ENCODE results near the gene VIT. TPM values are rescaled to one million over a fixed set of nuclear protein-coding genes. Genes with fewer than 3 reads are reported as not detected.

Gene VIT
- total RNA-seq, 2 donors from 2014 or later: 2.0 to 10.7 TPM

DNA sequence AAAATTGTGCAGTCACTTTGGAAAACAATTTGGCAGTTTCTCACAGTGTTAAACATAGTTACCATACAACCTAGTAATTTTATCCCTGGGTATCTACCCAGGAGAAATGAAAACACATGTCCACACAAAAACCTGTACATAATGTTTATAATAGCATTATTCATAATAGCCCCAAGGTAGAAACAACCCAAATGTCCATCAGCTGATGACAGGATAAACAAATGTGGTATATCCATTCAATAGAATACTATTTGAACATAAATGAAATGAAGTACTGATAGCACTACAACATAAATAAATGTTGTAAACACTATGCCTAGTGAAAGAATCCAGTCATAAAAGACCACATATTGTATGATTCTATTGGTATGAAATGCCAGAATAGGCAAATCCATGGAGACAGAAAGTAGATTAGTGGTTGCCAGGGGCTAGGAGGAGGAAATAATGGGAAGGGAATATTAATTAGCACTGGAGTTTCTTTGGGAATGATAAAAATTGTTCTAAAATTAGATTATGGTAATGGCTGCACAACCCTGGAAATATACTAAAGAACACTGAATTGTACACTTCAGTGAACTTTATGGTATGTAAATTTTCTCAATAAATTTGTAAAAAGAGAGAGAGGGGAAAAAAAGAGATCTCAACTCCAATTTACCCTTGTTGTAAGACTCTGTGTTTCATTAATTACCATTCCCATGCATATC lies 20.8 kb upstream of the VIT start:
- no peaks in the 10 kb centered on the region for H3K4me1 ChIP-seq (replicated peaks)
- no peak for DNase-seq (ENCODE audit: low spot score)
- intact Hi-C loops (cut with DNase I): no loop called here
- no peaks in the 10 kb centered on the region for H3K27me3 ChIP-seq (replicated peaks; ENCODE audit: insufficient read depth)
- no peaks in the 10 kb centered on the region for H3K36me3 ChIP-seq
- H3K4me3 ChIP-seq: no peak overlapping the region
- H3K27ac ChIP-seq: no peak overlapping the region
- TF ChIP-seq CTCF (IDR thresholded peaks at IDR 0.05): no peak
- no peaks in the 10 kb centered on the region for H3K9me3 ChIP-seq

DNA sequence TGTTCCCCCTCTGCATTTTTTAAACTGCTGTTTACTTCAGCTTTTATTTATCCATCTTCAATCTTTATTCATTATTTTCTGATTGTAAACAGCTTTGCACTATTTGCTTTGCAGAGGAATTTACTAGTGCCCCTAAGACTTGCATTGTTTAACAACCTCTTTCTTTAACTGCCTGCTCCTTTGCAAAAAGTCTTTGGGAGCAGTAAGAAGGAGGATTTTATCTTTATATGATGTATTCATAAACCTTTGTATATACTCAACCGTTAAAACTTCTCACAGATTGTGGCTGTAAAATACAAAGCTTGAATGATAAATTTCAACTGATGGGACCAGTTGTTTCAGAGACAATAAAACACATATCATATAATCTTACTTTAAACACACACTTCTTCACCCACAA lies 20.1 kb upstream of the VIT start:
- H3K36me3 ChIP-seq: no peaks in the 10 kb centered on the region
- intact Hi-C loops (cut with DNase I): no loop called here
- no peaks in the 10 kb centered on the region for H3K4me1 ChIP-seq (replicated peaks)
- WGBS: 20% methylated on average over 1 of the region's 1 CpG
- H3K27ac ChIP-seq: no peak overlapping the region
- TF ChIP-seq POLR2AphosphoS5 (IDR thresholded peaks at IDR 0.05) (no peak), POLR2A (IDR thresholded peaks at IDR 0.05) (no peak), CTCF (IDR thresholded peaks at IDR 0.05) (no peak)
- no peak for DNase-seq (ENCODE audit: low spot score)
- H3K9me3 ChIP-seq: no peaks in the 10 kb centered on the region
- no peaks in the 10 kb centered on the region for H3K27me3 ChIP-seq (replicated peaks; ENCODE audit: insufficient read depth)
- H3K4me3 ChIP-seq: no peak overlapping the region

DNA sequence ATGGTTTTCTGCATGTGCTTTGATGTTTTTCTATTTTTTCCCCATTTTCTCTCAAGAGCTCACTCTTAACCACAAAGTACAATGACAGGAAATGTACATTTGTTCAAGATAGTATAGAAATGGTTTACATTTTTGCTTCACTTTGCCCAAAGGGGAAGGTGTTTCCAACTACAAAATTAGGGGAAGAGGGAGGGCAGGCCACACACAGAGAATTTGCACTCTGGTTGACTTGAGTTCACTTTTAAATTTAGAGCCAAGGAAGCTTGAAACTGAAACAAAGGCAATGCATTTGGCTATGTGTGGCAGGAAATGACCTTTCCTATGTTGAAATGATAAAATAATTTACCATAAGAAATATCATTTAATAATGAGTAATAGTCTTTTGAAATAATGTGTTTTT lies 19.1 kb upstream of the VIT start:
- Histone ChIP-seq H3K9me3 (no peaks in the 10 kb centered on the region), H3K27ac (no peak overlapping the region), H3K4me1 (replicated peaks) (no peaks in the 10 kb centered on the region), H3K27me3 (replicated peaks; ENCODE audit: insufficient read depth) (no peaks in the 10 kb centered on the region), H3K36me3 (no peaks in the 10 kb centered on the region), H3K4me3 (no peak overlapping the region)
- intact Hi-C loops (cut with DNase I): no loop called here
- no peak for TF ChIP-seq POLR2AphosphoS5 (IDR thresholded peaks at IDR 0.05)
- no peak for TF ChIP-seq CTCF (IDR thresholded peaks at IDR 0.05)
- TF ChIP-seq POLR2A (IDR thresholded peaks at IDR 0.05): no peak
- no peak for DNase-seq (ENCODE audit: low spot score)

- Histone ChIP-seq H3K27me3 (replicated peaks; ENCODE audit: insufficient read depth) (no peaks in the 10 kb centered on the region), H3K4me3 (no peak overlapping the region), H3K36me3 (no peaks in the 10 kb centered on the region), H3K4me1 (replicated peaks) (no peaks in the 10 kb centered on the region), H3K9me3 (no peaks in the 10 kb centered on the region), H3K27ac (no peak overlapping the region)
- intact Hi-C loops (cut with DNase I): no loop called here
- DNase-seq (ENCODE audit: low spot score): no peak
- 83% methylated on average over 4 of the region's 4 CpGs for WGBS
- TF ChIP-seq POLR2AphosphoS5 (IDR thresholded peaks at IDR 0.05): no peak
- no peak for TF ChIP-seq CTCF (IDR thresholded peaks at IDR 0.05)
- TF ChIP-seq POLR2A (IDR thresholded peaks at IDR 0.05): no peak
Measured at GRCh38 chr2:36677996-36678605, 18.4 kb upstream of the VIT start.

GRCh38 chr2:36678856-36679255 lies 17.7 kb upstream of the VIT start:
- H3K27ac ChIP-seq: no peak overlapping the region
- TF ChIP-seq POLR2A (IDR thresholded peaks at IDR 0.05) (no peak), POLR2AphosphoS5 (IDR thresholded peaks at IDR 0.05) (no peak), CTCF (IDR thresholded peaks at IDR 0.05) (no peak)
- no peak overlapping the region for H3K4me3 ChIP-seq
- H3K4me1 ChIP-seq (replicated peaks): no peaks in the 10 kb centered on the region
- WGBS: 92% methylated on average over 1 of the region's 1 CpG
- no peaks in the 10 kb centered on the region for H3K9me3 ChIP-seq
- no peaks in the 10 kb centered on the region for H3K36me3 ChIP-seq
- DNase-seq (ENCODE audit: low spot score): no peak
- intact Hi-C loops (cut with DNase I): no loop called here
- no peaks in the 10 kb centered on the region for H3K27me3 ChIP-seq (replicated peaks; ENCODE audit: insufficient read depth)

Data from prostate gland (tissue), 2 donors.